ENCODE measurements around the gene UNC50. TPM values are rescaled to one million over a fixed set of nuclear protein-coding genes. Genes with fewer than 3 reads are reported as not detected.

Gene UNC50
- polyA plus RNA-seq, 2 of the 4 experiments (the other 2 are of a cell fraction): 57.0 to 90.6 TPM

DNA sequence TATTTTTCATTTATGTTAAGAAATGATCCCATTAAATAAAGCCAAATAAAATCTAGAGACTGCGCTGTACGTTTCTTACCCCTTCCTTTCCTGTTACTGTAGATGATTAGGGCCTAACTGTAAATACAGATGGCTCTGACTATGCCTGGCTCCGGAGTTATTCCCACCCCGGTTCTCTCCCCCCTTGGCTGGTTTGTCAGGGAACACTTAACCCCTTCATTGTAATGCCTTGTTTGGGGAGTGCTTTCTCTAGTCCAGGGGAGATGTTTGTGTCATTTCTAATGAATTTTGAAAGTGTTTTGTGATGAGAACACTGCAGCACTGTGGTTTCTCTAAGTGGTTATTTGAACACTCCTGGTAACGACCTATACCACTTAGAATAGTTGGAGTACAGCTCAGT, 8.8 kb downstream of the UNC50 start:
- no peak for ATAC-seq
- ChIA-PET POLR2A (no interaction called here), CTCF (interaction anchor here (1.0 kb wide), 1 partner anchor 8 kb away, joined by 4 read pairs; no protein-coding TSS in a partner anchor)
- FAIRE-seq: no peak
- 72% methylated on average over 5 of the region's 5 CpGs for WGBS (ENCODE audit: missing lambda C conversion rate)
- no peak for DNase-seq (ENCODE audit: low read depth in 1 of 2, low spot score in 1 of 2)
- H3K4me1 ChIP-seq: no peaks in the 10 kb centered on the region
- H3K4me3 ChIP-seq: no peak overlapping the region
- TF ChIP-seq FOSB (CRISPR knock-in tag; IDR thresholded peaks at IDR 0.05) (no peak), NPAS2 (CRISPR knock-in tag; IDR thresholded peaks at IDR 0.05; ENCODE audit: borderline replicate concordance) (no peak), NR3C1 (IDR thresholded peaks at IDR 0.05) (no peak), SREBF2 (IDR thresholded peaks at IDR 0.05) (no peak), FOSL2 (IDR thresholded peaks at IDR 0.05) (no peak), FOSL2 (CRISPR knock-in tag; IDR thresholded peaks at IDR 0.05) (no peak), ESRRA (IDR thresholded peaks at IDR 0.05; ENCODE audit: borderline replicate concordance, low read length) (no peak), ZNF302 (CRISPR knock-in tag; IDR thresholded peaks at IDR 0.05) (no peak), POLR2AphosphoS2 (conservative IDR thresholded peaks at IDR 0.05; ENCODE audit: low read length) (no peak), RARB (CRISPR knock-in tag; IDR thresholded peaks at IDR 0.05) (no peak)
- TF ChIP-seq, protein P1, sequence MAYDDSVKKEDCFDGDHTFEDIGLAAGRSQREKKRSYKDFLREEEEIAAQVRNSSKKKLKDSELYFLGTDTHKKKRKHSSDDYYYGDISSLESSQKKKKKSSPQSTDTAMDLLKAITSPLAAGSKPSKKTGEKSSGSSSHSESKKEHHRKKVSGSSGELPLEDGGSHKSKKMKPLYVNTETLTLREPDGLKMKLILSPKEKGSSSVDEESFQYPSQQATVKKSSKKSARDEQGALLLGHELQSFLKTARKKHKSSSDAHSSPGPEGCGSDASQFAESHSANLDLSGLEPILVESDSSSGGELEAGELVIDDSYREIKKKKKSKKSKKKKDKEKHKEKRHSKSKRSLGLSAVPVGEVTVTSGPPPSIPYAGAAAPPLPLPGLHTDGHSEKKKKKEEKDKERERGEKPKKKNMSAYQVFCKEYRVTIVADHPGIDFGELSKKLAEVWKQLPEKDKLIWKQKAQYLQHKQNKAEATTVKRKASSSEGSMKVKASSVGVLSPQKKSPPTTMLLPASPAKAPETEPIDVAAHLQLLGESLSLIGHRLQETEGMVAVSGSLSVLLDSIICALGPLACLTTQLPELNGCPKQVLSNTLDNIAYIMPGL (CRISPR knock-in tag; IDR thresholded peaks at IDR 0.05; ENCODE audit: borderline replicate concordance): no peak
- TF ChIP-seq, protein P2, sequence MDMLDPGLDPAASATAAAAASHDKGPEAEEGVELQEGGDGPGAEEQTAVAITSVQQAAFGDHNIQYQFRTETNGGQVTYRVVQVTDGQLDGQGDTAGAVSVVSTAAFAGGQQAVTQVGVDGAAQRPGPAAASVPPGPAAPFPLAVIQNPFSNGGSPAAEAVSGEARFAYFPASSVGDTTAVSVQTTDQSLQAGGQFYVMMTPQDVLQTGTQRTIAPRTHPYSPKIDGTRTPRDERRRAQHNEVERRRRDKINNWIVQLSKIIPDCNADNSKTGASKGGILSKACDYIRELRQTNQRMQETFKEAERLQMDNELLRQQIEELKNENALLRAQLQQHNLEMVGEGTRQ (IDR thresholded peaks at IDR 0.05): no peak
- TF ChIP-seq, protein P3, sequence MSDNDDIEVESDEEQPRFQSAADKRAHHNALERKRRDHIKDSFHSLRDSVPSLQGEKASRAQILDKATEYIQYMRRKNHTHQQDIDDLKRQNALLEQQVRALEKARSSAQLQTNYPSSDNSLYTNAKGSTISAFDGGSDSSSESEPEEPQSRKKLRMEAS (IDR thresholded peaks at IDR 0.05): no peak
- H3K27ac ChIP-seq: no peak overlapping the region
- H3K4me2 ChIP-seq: no peak overlapping the region
- H3K9me3 ChIP-seq: no peaks in the 10 kb centered on the region

DNA sequence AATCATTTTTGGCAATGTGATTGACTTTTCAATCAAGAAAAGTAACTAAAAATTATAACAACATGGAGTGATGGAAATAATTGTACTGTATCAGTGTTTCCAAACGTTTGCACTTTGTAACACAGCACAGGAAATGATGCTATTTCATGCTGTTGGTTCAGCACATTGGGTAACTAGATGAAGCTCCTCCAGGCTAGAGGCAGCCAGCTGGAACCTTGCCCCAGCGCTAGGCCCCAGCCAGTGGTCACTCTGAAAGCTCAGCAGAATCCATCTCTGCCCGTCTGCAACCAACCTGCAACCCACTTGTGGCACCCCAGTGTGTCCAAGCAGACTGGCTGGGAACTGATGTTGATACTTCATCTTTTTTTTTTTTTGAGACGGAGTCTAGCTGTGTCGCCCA, 15.3 kb downstream of the UNC50 start:
- Histone ChIP-seq H3K27ac (no peak overlapping the region), H3K4me3 (no peak overlapping the region), H3K4me1 (no peaks in the 10 kb centered on the region), H3K9me3 (no peaks in the 10 kb centered on the region), H3K4me2 (no peak overlapping the region)
- POLR2A ChIA-PET: no interaction called here
- peak in 1 of 2 experiments; percentile 30; a peak in 1 of 6 replicates for ATAC-seq
- TF ChIP-seq GATA3 (IDR thresholded peaks at IDR 0.05; ENCODE audit: borderline replicate concordance) (no peak), SMC3 (IDR thresholded peaks at IDR 0.05) (no peak), BHLHE40 (IDR thresholded peaks at IDR 0.05; ENCODE audit: low read depth, low read length) (no peak), RARB (CRISPR knock-in tag; IDR thresholded peaks at IDR 0.05) (no peak), EHF (CRISPR knock-in tag; IDR thresholded peaks at IDR 0.05) (no peak), HOXA7 (CRISPR knock-in tag; IDR thresholded peaks at IDR 0.05) (no peak), CEBPB (IDR thresholded peaks at IDR 0.05) (no peak), PHF8 (IDR thresholded peaks at IDR 0.05; ENCODE audit: borderline replicate concordance, low read depth) (no peak), CBX8 (IDR thresholded peaks at IDR 0.05) (no peak), ZC3H11A (IDR thresholded peaks at IDR 0.05) (no peak), RAD21 (conservative IDR thresholded peaks at IDR 0.05 in 1 of 2, IDR thresholded peaks at IDR 0.05 in 1 of 2) (no peak), NR3C1 (IDR thresholded peaks at IDR 0.05) (no peak), HDAC2 (IDR thresholded peaks at IDR 0.05) (no peak)
- TF ChIP-seq, protein P2 (IDR thresholded peaks at IDR 0.05): no peak
- TF ChIP-seq, protein P4, sequence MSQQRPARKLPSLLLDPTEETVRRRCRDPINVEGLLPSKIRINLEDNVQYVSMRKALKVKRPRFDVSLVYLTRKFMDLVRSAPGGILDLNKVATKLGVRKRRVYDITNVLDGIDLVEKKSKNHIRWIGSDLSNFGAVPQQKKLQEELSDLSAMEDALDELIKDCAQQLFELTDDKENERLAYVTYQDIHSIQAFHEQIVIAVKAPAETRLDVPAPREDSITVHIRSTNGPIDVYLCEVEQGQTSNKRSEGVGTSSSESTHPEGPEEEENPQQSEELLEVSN (IDR thresholded peaks at IDR 0.05; ENCODE audit: borderline replicate concordance, low read depth): no peak
- TF ChIP-seq, protein P3 (IDR thresholded peaks at IDR 0.05): no peak
- TF ChIP-seq, protein P5, sequence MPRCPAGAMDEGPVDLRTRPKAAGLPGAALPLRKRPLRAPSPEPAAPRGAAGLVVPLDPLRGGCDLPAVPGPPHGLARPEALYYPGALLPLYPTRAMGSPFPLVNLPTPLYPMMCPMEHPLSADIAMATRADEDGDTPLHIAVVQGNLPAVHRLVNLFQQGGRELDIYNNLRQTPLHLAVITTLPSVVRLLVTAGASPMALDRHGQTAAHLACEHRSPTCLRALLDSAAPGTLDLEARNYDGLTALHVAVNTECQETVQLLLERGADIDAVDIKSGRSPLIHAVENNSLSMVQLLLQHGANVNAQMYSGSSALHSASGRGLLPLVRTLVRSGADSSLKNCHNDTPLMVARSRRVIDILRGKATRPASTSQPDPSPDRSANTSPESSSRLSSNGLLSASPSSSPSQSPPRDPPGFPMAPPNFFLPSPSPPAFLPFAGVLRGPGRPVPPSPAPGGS (IDR thresholded peaks at IDR 0.05): no peak
- 71% methylated on average over 5 of the region's 5 CpGs for WGBS (ENCODE audit: missing lambda C conversion rate)
- no peak for FAIRE-seq
- no peak for DNase-seq (ENCODE audit: low read depth in 1 of 2, low spot score in 1 of 2)
- CTCF ChIA-PET: interaction anchor here (1.3 kb wide), 1 partner anchor 9 kb away, joined by 5 read pairs; no protein-coding TSS in a partner anchor
